Activated naive CD4-positive, alpha-beta T cell treated with anti-CD3 and anti-CD28 coated beads, Interleukin-2, amount 50 U/mL, for 72 hours (primary cell): Measurements from ENCODE around the gene INO80E. TPM values are rescaled to one million over a fixed set of nuclear protein-coding genes. Genes with fewer than 3 reads are reported as not detected.

Experiments used
- ATAC-seq, 2 donors: fragments of 150-1000 bp; cut with Tn5 transposase; 2 replicates each; pipeline ENCODE4 v1.10.0; 2021; ENCODE audit warnings: mild to moderate bottlenecking in 2 of 2, moderate library complexity in 2 of 2
- DNase-seq, 2 donors: peaks; one replicate each; pipeline ENCODE4 v3.0.0; 2021 to 2022; ENCODE audit warnings: low spot score in 2 of 2
- H3K27ac Mint-ChIP-seq, 2 donors: one replicate each; pipeline ENCODE4 v1.8.0; 2022; ENCODE audit warnings: mild to moderate bottlenecking in 2 of 2, mixed read lengths in 2 of 2
- H3K36me3 Mint-ChIP-seq, 2 donors: one replicate each; pipeline ENCODE4 v1.8.0; 2022; ENCODE audit warnings: mixed read lengths in 2 of 2
- H3K9me3 Mint-ChIP-seq, 2 donors: one replicate each; pipeline ENCODE4 v1.8.0; 2022; ENCODE audit warnings: mixed read lengths in 2 of 2
- total RNA-seq, 2 donors: library from RNA; stranded (reverse); gene quantifications; one replicate each; pipeline ENCODE4 v1.2.3, GENCODE V29; 2022

The INO80E gene
- total RNA-seq, 2 donors from 2014 or later = 85.3 to 90.7 TPM

GRCh38 chr16:29986931-29987330 lies 9.1 kb upstream of the INO80E start:
- H3K36me3 Mint-ChIP-seq = peaks cover 0 to 16% of the 10 kb centered on the region in 2 donors
- no peaks in the 10 kb centered on the region for H3K9me3 Mint-ChIP-seq
- ATAC-seq (no peak), DNase-seq (no peak)
- peak overlapping the region; percentile 58 to 73 for H3K27ac Mint-ChIP-seq

- Mint-ChIP-seq H3K27ac (peak overlapping the region in 1 of 2 donors; percentile 62), H3K9me3 (no peaks in the 10 kb centered on the region), H3K36me3 (peaks cover 0 to 16% of the 10 kb centered on the region in 2 donors)
- ATAC-seq (no peak), DNase-seq (no peak)
Measured at GRCh38 chr16:29987371-29988085, 8.5 kb upstream of the INO80E start.

GRCh38 chr16:29988346-29989075 lies 7.5 kb upstream of the INO80E start:
- no peaks in the 10 kb centered on the region for H3K9me3 Mint-ChIP-seq
- no peak for DNase-seq
- peaks cover 0 to 15% of the 10 kb centered on the region in 2 donors for H3K36me3 Mint-ChIP-seq
- peak overlapping the region; percentile 62 to 81 for H3K27ac Mint-ChIP-seq
- no peak for ATAC-seq

DNA sequence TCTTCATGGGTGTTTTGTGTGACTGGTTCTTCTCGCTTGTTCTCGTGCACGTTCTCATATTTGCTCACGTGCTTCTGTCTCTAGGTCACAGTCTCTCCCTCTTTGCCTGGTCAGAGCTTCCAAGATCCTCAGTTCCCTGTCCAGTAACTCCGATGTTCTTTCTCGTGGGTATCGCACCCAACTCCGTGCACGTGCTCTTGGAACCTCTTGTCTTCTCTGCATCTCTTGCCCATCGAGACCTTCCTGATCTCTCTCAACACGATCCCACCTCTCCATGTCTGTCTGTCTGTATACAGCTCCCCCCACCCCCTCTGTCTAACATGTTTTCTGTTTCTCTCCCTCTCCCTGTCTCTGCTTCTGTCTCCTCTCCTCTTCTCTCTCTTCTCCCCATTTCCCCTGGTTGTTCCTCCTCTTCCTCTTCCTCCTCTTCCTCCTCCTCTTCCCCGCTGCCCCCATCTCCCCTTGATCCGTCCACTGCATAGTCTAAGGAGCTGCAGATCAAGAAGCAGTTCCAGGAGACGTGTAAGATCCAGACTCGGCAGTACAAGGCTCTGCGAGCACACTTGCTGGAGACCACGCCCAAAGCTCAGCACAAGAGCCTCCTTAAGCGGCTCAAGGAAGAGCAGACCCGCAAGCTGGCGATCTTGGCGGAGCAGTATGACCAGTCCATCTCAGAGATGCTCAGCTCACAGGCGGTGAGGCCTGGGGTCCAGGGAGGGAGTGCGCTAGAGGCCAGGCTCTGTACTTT lies 6.8 kb upstream of the INO80E start:
- peaks cover 0 to 10% of the 10 kb centered on the region in 2 donors for H3K36me3 Mint-ChIP-seq
- peak overlapping the region; percentile 62 to 81 for H3K27ac Mint-ChIP-seq
- H3K9me3 Mint-ChIP-seq = no peaks in the 10 kb centered on the region
- no peak for DNase-seq
- no peak for ATAC-seq

- ATAC-seq (no peak), DNase-seq (no peak)
- no peaks in the 10 kb centered on the region for H3K9me3 Mint-ChIP-seq
- peak overlapping the region in 1 of 2 donors; percentile 7 for H3K27ac Mint-ChIP-seq
- H3K36me3 Mint-ChIP-seq = peaks cover 0 to 17% of the 10 kb centered on the region in 2 donors
Measured at GRCh38 chr16:29990034-29990433, 6.0 kb upstream of the INO80E start.

GRCh38 chr16:29990883-29991570 lies 5.0 kb upstream of the INO80E start:
- peaks cover 3 to 20% of the 10 kb centered on the region in 2 donors for H3K36me3 Mint-ChIP-seq
- no peaks in the 10 kb centered on the region for H3K9me3 Mint-ChIP-seq
- no peak overlapping the region for H3K27ac Mint-ChIP-seq
- no peak for ATAC-seq
- DNase-seq = no peak

GRCh38 chr16:29991571-29991904 lies 4.5 kb upstream of the INO80E start:
- Mint-ChIP-seq H3K27ac (no peak overlapping the region), H3K9me3 (no peaks in the 10 kb centered on the region), H3K36me3 (peaks cover 8 to 22% of the 10 kb centered on the region in 2 donors)
- DNase-seq (no peak), ATAC-seq (no peak)

- H3K27ac Mint-ChIP-seq = peak overlapping the region; percentile 46 to 92
- no peak for ATAC-seq
- peaks cover 13 to 27% of the 10 kb centered on the region in 2 donors for H3K36me3 Mint-ChIP-seq
- no peaks in the 10 kb centered on the region for H3K9me3 Mint-ChIP-seq
- no peak for DNase-seq
Measured at GRCh38 chr16:29992344-29992967, 3.6 kb upstream of the INO80E start.

GRCh38 chr16:29993191-29993902 lies 2.7 kb upstream of the INO80E start:
- no peak for DNase-seq
- no peak for ATAC-seq
- Mint-ChIP-seq H3K36me3 (peaks cover 17 to 27% of the 10 kb centered on the region in 2 donors), H3K9me3 (no peaks in the 10 kb centered on the region), H3K27ac (peak overlapping the region; percentile 98 to 99)

GRCh38 chr16:29993903-29994599 lies 2.0 kb upstream of the INO80E start:
- ATAC-seq (no peak), DNase-seq (no peak)

DNA sequence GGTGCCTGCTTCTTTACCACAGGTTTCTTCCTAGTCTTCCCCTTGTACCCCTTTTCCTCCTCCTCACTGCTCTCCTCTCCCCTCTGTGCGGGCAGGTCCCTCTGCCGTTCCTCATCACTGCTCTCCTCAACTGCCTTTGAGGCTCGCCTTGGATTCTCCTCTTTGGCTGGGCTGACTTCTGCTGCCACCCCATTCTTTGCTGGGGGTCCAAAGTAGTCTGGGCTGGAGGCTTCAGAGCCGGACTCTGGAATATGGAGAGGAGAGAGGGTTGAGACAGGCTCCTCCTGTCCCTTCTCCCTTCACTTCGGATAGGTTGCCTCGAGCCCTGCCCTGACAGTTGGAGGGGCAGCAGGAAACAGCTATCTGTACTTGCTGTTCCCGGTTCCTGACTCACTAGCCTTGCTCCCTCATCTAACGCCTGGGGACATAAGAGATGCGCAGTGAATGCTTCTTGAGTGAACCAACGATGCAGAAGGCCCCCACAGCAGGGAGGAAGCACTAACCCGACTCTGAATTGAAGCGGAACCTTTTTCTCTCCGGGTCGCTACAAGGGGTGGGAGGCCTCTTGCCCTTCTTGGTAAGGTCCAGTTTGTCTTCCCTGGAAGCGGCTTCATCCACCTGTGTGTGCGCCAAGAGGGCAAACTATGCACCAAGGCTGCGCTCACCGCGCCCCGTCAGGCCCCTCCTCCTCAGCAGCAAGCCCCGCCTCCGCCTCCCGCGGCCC lies 1.3 kb upstream of the INO80E start:
- H3K36me3 Mint-ChIP-seq = peaks cover 17 to 27% of the 10 kb centered on the region in 2 donors
- peak overlapping the region; percentile 98 to 99 for H3K27ac Mint-ChIP-seq
- DNase-seq (peak in 1 of 2 donors; percentile 78), ATAC-seq (peak in 1 of 2 donors; percentile 34)
- H3K9me3 Mint-ChIP-seq = no peaks in the 10 kb centered on the region

More at GRCh38 chr16:29993903-29994599, 2.0 kb upstream of the INO80E start:
- H3K9me3 Mint-ChIP-seq = no peaks in the 10 kb centered on the region
- H3K36me3 Mint-ChIP-seq = peaks cover 17 to 27% of the 10 kb centered on the region in 2 donors
- H3K27ac Mint-ChIP-seq = peak overlapping the region; percentile 98 to 99

DNA sequence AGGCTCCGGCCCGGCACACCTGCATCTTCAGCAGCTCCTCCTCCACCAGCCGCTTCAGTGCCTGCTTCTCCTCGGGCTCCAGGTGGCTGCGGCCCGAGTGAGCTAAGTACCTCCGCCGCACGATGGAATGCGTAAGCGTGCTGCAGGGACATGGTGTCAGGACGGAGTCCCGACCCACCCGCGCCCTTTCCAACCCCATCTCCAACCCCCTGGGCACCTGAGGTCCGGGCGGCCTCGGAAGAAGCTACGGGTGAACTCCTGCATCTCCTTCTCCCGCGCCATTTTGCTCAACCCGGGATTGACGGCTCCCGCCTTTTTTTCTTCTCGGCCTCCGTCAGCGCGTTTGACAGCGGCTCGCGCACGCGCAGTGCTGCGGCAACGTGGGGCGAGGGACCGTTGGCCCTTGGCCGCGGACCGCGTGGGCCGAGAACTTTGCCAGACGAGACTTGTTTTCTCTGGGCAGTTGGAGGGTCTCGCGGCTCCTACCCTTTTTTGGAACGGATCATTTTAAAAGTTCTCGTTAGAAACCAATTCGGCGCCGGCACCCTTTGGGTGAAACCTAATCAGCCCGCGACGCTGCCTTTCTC lies 624 bp upstream of the INO80E start, which contains the start of gene HIRIP3:
HIRIP3 (minus strand) TSS at position 294 of the 587 bp plus-strand sequence; CDS start at position 282, 12 bp downstream.
- ATAC-seq = peak; percentile 65 to 69
- DNase-seq = peak; percentile 85 to 91
- peak within 1 kb of the TSS; percentile 98 to 99 for H3K27ac Mint-ChIP-seq
- H3K36me3 Mint-ChIP-seq = peaks cover 17 to 27% of the 10 kb centered on the region in 2 donors
- no peaks in the 10 kb centered on the region for H3K9me3 Mint-ChIP-seq

- DNase-seq = no peak
- H3K36me3 Mint-ChIP-seq = peaks cover 17 to 27% of the 10 kb centered on the region in 2 donors
Measured at GRCh38 chr16:29996766-29997250, 767 bp downstream of the INO80E start.

DNA sequence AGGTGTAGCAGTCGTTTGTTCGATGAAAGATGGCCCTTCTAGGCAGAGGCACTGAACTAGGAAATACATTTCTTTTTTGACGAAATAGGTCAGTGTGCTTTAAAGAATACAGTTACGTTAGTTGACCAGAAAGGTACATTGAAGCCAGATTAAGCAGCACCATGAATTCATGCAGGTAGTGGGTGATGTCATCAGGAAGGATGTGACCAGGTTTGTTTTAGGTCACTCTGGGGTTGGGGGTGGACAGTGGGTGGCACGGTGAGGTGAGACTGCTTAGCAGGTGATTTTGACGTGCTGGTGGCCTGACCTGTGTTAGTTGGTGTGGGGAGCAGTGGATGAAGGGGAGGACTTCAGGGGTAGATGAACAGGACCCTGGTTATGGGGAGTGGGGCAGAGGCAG lies 3.6 kb downstream of the INO80E start:
- H3K36me3 Mint-ChIP-seq = peaks cover 17 to 24% of the 10 kb centered on the region in 2 donors
- ATAC-seq (no peak), DNase-seq (no peak)
- H3K27ac Mint-ChIP-seq = peak overlapping the region in 1 of 2 donors; percentile 69
- H3K9me3 Mint-ChIP-seq = no peaks in the 10 kb centered on the region

More at GRCh38 chr16:29996766-29997250, 767 bp downstream of the INO80E start:
- peak overlapping the region; percentile 98 to 99 for H3K27ac Mint-ChIP-seq
- no peak for ATAC-seq
- H3K9me3 Mint-ChIP-seq = no peaks in the 10 kb centered on the region
